Liver (tissue), 3 donors: ENCODE measurements around the gene WIPI1.

Experiments used
- EGR1 ChIP-seq, 2 donors: IDR thresholded peaks; 2 replicates each; pipeline ENCODE4 v1.6.1; 2016 to 2018; ENCODE audit warnings: antibody characterized with exemption in 2 of 2, low read depth in 2 of 2
- GABPA ChIP-seq, 2 donors: IDR thresholded peaks in 1 of 2; conservative IDR thresholded peaks in 1 of 2; 2 replicates each; pipeline ENCODE4 v1.6.1; 2016; ENCODE audit warnings: antibody characterized with exemption in 2 of 2, mild to moderate bottlenecking in 1 of 2, moderate library complexity in 1 of 2
- HNF4G ChIP-seq: IDR thresholded peaks from 2 replicates; pipeline ENCODE4 v1.6.1; 2016; ENCODE audit warnings: antibody characterized with exemption
- JUND ChIP-seq, 2 donors: IDR thresholded peaks; 2 replicates each; pipeline ENCODE4 v1.6.1; 2016; ENCODE audit warnings: antibody characterized with exemption in 2 of 2
- RAD21 ChIP-seq, 2 donors: IDR thresholded peaks; 2 replicates each; pipeline ENCODE4 v1.6.1; 2016; ENCODE audit warnings: antibody characterized with exemption in 2 of 2, mild to moderate bottlenecking in 2 of 2
- RXRA ChIP-seq, 2 donors: IDR thresholded peaks; 2 replicates each; pipeline ENCODE4 v1.6.1; 2017 to 2018; ENCODE audit warnings: antibody characterized with exemption in 2 of 2, mild to moderate bottlenecking in 1 of 2
- SP1 ChIP-seq: IDR thresholded peaks from 2 replicates; pipeline ENCODE4 v1.6.1; 2018; ENCODE audit warnings: antibody characterized with exemption, mild to moderate bottlenecking
- TAF1 ChIP-seq: conservative IDR thresholded peaks from 2 replicates; pipeline ENCODE4 v1.6.1; 2016; ENCODE audit warnings: antibody characterized with exemption, mild to moderate bottlenecking
- YY1 ChIP-seq: IDR thresholded peaks from 2 replicates; pipeline ENCODE4 v1.6.1; 2016; ENCODE audit warnings: antibody characterized with exemption, mild to moderate bottlenecking
- TF ChIP-seq, protein P1 (sequence below): fragments of 150-350 bp; IDR thresholded peaks from 2 replicates; pipeline ENCODE4 v1.5.1; 2017; ENCODE audit warnings: improper control_type of control experiment, low read depth, low read length; ENCODE audit not compliant: missing input control
- TF ChIP-seq, protein P2 (sequence below): IDR thresholded peaks from 2 replicates; pipeline ENCODE4 v1.6.1; 2016; ENCODE audit warnings: antibody characterized with exemption
- TF ChIP-seq, protein P3 (sequence below): IDR thresholded peaks from 2 replicates; pipeline ENCODE4 v1.6.1; 2016; ENCODE audit warnings: antibody characterized with exemption, mild to moderate bottlenecking
- TF ChIP-seq, protein P4 (sequence below): IDR thresholded peaks from 2 replicates; pipeline ENCODE4 v1.6.1; 2016; ENCODE audit warnings: antibody characterized with exemption
- TF ChIP-seq, protein P5 (sequence below): IDR thresholded peaks from 2 replicates; pipeline ENCODE4 v1.6.1; 2016; ENCODE audit warnings: antibody characterized with exemption
- donor health status: healthy.
- donor health status: healthy.

DNA sequence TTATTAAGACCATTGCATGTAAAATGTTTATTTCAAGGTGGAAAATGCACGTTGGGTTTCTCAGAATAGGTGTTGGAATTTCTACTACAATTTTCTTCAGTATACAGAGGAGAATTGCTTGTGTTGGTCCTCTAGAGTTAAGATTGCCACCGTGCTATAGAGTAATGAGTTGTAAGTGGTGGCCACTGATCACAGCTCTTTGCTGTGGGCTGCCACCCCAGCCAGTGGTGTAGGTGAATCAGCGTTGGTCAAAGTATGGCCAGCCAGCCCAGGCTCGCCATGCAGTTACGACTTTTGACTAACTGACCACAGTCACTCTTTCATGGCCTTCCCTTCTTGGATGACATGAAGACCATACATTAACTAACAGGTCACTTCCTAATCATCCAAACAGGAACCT, 42.3 kb upstream of the WIPI1 start:
- no peak for TF ChIP-seq TAF1
- TF ChIP-seq, protein P1, sequence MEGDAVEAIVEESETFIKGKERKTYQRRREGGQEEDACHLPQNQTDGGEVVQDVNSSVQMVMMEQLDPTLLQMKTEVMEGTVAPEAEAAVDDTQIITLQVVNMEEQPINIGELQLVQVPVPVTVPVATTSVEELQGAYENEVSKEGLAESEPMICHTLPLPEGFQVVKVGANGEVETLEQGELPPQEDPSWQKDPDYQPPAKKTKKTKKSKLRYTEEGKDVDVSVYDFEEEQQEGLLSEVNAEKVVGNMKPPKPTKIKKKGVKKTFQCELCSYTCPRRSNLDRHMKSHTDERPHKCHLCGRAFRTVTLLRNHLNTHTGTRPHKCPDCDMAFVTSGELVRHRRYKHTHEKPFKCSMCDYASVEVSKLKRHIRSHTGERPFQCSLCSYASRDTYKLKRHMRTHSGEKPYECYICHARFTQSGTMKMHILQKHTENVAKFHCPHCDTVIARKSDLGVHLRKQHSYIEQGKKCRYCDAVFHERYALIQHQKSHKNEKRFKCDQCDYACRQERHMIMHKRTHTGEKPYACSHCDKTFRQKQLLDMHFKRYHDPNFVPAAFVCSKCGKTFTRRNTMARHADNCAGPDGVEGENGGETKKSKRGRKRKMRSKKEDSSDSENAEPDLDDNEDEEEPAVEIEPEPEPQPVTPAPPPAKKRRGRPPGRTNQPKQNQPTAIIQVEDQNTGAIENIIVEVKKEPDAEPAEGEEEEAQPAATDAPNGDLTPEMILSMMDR: no peak
- no peak for TF ChIP-seq JUND (IDR thresholded peaks at IDR 0.05)
- no peak for TF ChIP-seq HNF4G
- TF ChIP-seq, protein P2, sequence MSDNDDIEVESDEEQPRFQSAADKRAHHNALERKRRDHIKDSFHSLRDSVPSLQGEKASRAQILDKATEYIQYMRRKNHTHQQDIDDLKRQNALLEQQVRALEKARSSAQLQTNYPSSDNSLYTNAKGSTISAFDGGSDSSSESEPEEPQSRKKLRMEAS: no peak
- TF ChIP-seq, protein P3, sequence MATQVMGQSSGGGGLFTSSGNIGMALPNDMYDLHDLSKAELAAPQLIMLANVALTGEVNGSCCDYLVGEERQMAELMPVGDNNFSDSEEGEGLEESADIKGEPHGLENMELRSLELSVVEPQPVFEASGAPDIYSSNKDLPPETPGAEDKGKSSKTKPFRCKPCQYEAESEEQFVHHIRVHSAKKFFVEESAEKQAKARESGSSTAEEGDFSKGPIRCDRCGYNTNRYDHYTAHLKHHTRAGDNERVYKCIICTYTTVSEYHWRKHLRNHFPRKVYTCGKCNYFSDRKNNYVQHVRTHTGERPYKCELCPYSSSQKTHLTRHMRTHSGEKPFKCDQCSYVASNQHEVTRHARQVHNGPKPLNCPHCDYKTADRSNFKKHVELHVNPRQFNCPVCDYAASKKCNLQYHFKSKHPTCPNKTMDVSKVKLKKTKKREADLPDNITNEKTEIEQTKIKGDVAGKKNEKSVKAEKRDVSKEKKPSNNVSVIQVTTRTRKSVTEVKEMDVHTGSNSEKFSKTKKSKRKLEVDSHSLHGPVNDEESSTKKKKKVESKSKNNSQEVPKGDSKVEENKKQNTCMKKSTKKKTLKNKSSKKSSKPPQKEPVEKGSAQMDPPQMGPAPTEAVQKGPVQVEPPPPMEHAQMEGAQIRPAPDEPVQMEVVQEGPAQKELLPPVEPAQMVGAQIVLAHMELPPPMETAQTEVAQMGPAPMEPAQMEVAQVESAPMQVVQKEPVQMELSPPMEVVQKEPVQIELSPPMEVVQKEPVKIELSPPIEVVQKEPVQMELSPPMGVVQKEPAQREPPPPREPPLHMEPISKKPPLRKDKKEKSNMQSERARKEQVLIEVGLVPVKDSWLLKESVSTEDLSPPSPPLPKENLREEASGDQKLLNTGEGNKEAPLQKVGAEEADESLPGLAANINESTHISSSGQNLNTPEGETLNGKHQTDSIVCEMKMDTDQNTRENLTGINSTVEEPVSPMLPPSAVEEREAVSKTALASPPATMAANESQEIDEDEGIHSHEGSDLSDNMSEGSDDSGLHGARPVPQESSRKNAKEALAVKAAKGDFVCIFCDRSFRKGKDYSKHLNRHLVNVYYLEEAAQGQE: no peak
- no peak for TF ChIP-seq RXRA (IDR thresholded peaks at IDR 0.05)
- no peak for TF ChIP-seq SP1
- TF ChIP-seq GABPA (IDR thresholded peaks at IDR 0.05 in 1 of 2, conservative IDR thresholded peaks at IDR 0.05 in 1 of 2): no peak
- TF ChIP-seq RAD21 (IDR thresholded peaks at IDR 0.05): no peak
- TF ChIP-seq YY1: no peak
- TF ChIP-seq, protein P4, sequence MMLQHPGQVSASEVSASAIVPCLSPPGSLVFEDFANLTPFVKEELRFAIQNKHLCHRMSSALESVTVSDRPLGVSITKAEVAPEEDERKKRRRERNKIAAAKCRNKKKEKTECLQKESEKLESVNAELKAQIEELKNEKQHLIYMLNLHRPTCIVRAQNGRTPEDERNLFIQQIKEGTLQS: no peak
- TF ChIP-seq, protein P5, sequence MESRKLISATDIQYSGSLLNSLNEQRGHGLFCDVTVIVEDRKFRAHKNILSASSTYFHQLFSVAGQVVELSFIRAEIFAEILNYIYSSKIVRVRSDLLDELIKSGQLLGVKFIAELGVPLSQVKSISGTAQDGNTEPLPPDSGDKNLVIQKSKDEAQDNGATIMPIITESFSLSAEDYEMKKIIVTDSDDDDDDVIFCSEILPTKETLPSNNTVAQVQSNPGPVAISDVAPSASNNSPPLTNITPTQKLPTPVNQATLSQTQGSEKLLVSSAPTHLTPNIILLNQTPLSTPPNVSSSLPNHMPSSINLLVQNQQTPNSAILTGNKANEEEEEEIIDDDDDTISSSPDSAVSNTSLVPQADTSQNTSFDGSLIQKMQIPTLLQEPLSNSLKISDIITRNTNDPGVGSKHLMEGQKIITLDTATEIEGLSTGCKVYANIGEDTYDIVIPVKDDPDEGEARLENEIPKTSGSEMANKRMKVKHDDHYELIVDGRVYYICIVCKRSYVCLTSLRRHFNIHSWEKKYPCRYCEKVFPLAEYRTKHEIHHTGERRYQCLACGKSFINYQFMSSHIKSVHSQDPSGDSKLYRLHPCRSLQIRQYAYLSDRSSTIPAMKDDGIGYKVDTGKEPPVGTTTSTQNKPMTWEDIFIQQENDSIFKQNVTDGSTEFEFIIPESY: no peak
- TF ChIP-seq EGR1 (IDR thresholded peaks at IDR 0.05; ENCODE audit: low read depth in 2 of 2): no peak
